Small intestine (tissue), 7 donors: ENCODE results near the gene LAMC3. TPM values are rescaled to one million over a fixed set of nuclear protein-coding genes. Genes with fewer than 3 reads are reported as not detected.
A peak's percentile ranks its signal among the peaks of the same experiment; 100 is the strongest.
"Not testable (repeated sequence)": the region's sequence is repeated elsewhere in the genome, so short reads cannot be mapped to it uniquely, and the experiment has no call there.

Experiments used
- DNase-seq, 2 donors: peaks; one replicate each; pipeline versions ENCODE4 v3.0.0 to v3.0.0-alpha.2; 2013
- FAIRE-seq: peaks from 2 replicates; lab custom pipeline; 2012; peaks lifted over from hg19 to GRCh38; lab: Jason Lieb, UNC
- H3K27ac ChIP-seq, 3 donors: one replicate each; pipeline ENCODE4 v1.5.1; 2013; ENCODE audit warnings: low read length in 2 of 3, mild to moderate bottlenecking in 2 of 3, control low read depth in 1 of 3, inconsistent platforms in 1 of 3, low read depth in 1 of 3, moderate library complexity in 1 of 3
- H3K27me3 ChIP-seq, 3 donors: one replicate each; pipeline ENCODE4 v1.6.1; 2013; ENCODE audit warnings: low read length in 3 of 3, inconsistent platforms in 1 of 3; ENCODE audit not compliant: control insufficient read depth in 3 of 3, insufficient read depth in 3 of 3
- H3K36me3 ChIP-seq, 3 donors: one replicate each; pipeline ENCODE4 v1.6.1; 2013; ENCODE audit warnings: low read length in 3 of 3, inconsistent platforms in 1 of 3, low read depth in 1 of 3, mild to moderate bottlenecking in 1 of 3, moderate library complexity in 1 of 3; ENCODE audit not compliant: control insufficient read depth in 3 of 3, insufficient read depth in 2 of 3
- H3K4me1 ChIP-seq, 3 donors: one replicate each; pipeline ENCODE4 v1.6.1; 2013; ENCODE audit warnings: low read length in 2 of 3, inconsistent platforms in 1 of 3, low read depth in 1 of 3, mild to moderate bottlenecking in 1 of 3, moderate library complexity in 1 of 3; ENCODE audit not compliant: control insufficient read depth in 3 of 3, insufficient read depth in 2 of 3
- H3K4me3 ChIP-seq, 3 donors: one replicate each; pipeline ENCODE4 v1.5.1; 2013; ENCODE audit warnings: low read length in 3 of 3, control low read depth in 1 of 3, inconsistent platforms in 1 of 3, low read depth in 1 of 3, mild to moderate bottlenecking in 1 of 3, moderate library complexity in 1 of 3
- H3K9me3 ChIP-seq, 2 donors: one replicate each; pipeline ENCODE4 v1.6.1; 2013; ENCODE audit warnings: low read depth in 1 of 2, low read length in 1 of 2; ENCODE audit not compliant: control insufficient read depth in 2 of 2, insufficient read depth in 1 of 2
- WGBS, 3 donors: extraction: QIAGEN DNeasy Blood & Tissue Kit; methylation state at CpG; one replicate each; pipeline ENCODE4 v1.1.7; 2013; 5-methylcytosine and 5-hydroxymethylcytosine counted together
- polyA plus RNA-seq, 4 donors: library from polyadenylated mRNA; stranded (reverse) in 3 of 4; unstranded in 1 of 4; fragments of 200-250 nt in 3 of 4; fragments of 120-200 nt in 1 of 4; gene quantifications; one replicate each; pipeline versions ENCODE4 v1.2.1 to v1.2.3, GENCODE V29; 2013
- donor health status: healthy with polysubstance abuse.
- donor health status: control.
- donor health status: control.
- donor health status: Bipolar disorder and iron deficiency.
- donor health status: healthy.

Gene LAMC3
- polyA plus RNA-seq, 4 donors = 0.25 to 0.44 TPM; not detected in 2

DNA sequence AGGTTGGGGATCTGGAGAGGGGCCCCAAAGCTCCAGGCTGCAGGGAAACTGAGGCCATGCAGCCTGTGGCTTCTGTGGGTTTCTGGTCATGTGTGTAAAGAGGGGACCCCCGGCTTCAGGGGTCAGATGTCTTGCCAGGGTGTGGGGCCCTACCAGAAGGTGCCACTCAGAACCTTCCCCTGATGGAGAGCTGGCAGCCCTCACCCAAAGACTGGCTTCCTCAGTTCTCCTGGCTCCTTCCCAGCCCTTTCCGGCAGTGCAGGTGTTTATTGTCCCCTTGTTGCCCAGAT lies 11.6 kb upstream of the LAMC3 start:
- no peak overlapping the region for H3K27ac ChIP-seq
- 27 to 57% (median 42%) methylated on average over 2 of the region's 2 CpGs for WGBS, 3 donors
- H3K27me3 ChIP-seq = peaks cover 0 to 24% (median 2%) of the 10 kb centered on the region in 3 donors
- no peaks in the 10 kb centered on the region for H3K9me3 ChIP-seq
- DNase-seq (no peak), FAIRE-seq (no peak)
- no peak overlapping the region for H3K4me3 ChIP-seq
- no peaks in the 10 kb centered on the region for H3K4me1 ChIP-seq
- H3K36me3 ChIP-seq = no peaks in the 10 kb centered on the region

DNA sequence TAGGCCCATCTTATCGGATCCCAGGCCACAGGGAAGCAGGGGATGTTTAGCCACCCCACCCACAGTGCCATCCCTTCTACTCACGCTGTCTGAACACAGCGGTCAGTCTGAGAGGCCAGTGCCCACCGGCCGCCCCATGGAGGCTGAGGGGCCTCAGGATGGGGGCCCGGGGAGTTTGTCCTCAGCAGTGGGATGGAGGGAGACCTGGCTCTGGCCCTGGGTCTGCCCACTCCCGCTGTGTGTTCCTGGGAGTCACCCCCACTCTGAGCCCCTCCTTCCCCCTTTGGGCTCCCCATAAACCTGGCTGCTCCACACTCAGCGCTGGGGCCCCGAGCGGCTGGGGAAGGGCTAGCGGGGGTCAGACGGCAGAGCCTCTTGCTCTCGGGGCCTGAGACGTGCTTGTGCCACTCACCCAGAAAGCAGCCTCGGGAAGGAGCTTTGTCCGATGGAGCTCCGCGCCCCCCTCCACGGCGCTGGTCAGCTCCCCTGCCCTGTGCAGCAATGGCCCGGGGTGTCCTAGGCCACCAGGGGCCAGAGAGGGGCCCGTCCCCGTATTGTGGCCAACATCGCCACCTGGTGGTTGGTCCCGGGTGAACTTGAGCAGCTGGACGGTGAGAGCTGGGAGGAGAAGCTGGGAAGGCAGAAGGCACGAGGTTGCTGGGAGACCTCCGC lies 10.9 kb upstream of the LAMC3 start:
- H3K36me3 ChIP-seq = no peaks in the 10 kb centered on the region
- H3K9me3 ChIP-seq = no peaks in the 10 kb centered on the region
- 35 to 39% (median 38%) methylated on average over 26 to 28 of the region's 28 CpGs for WGBS, 3 donors
- H3K4me3 ChIP-seq = no peak overlapping the region
- no peak overlapping the region for H3K27ac ChIP-seq
- DNase-seq (peak; percentile 49 to 61), FAIRE-seq (no peak)
- peaks cover 0 to 24% (median 2%) of the 10 kb centered on the region in 3 donors for H3K27me3 ChIP-seq
- no peaks in the 10 kb centered on the region for H3K4me1 ChIP-seq

DNA sequence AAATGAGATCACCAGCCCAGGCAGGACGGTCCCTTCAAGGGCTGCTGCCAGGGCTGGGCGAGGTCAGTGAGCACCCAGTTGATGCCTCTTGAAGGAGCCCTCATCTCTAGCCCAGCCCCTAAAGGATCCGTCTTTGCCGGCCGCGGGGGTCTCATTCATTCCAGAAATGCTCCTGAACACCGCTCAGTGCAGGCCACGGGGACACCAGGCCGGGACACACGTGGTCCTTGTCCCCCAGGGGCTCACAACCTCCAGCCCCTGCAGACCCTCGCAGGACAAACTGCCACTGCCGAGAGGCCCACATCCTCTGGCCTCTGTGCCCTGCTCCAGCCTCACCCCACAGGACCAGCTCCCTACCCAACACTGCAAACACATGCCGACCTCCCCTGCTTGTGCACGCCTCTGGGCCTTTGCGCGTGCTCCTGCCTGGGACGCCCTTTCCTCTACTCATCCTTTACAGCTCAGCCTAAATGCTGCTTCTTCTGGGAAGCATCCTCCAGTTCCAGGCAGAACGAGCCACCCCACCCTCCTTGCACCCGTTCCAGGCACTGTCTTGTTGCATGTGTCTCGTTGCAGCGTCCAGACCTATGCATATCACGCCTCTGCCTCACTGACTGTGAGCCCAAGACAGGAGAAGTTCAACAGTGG lies 10.3 kb upstream of the LAMC3 start:
- no peak for DNase-seq
- 50 to 63% (median 57%) methylated on average over 18 to 22 of the region's 22 CpGs for whole genome bisulfite sequencing, 3 donors
- FAIRE-seq = no peak
- H3K4me3 ChIP-seq = no peak overlapping the region
- no peaks in the 10 kb centered on the region for H3K4me1 ChIP-seq
- no peaks in the 10 kb centered on the region for H3K36me3 ChIP-seq
- H3K27ac ChIP-seq = no peak overlapping the region
- H3K27me3 ChIP-seq = peaks cover 0 to 24% (median 2%) of the 10 kb centered on the region in 3 donors
- no peaks in the 10 kb centered on the region for H3K9me3 ChIP-seq

- Histone ChIP-seq H3K27me3 (peaks cover 0 to 24% (median 2%) of the 10 kb centered on the region in 3 donors), H3K9me3 (peaks cover 0 to 4% of the 10 kb centered on the region in 2 donors), H3K36me3 (no peaks in the 10 kb centered on the region), H3K27ac (no peak overlapping the region), H3K4me1 (no peaks in the 10 kb centered on the region), H3K4me3 (no peak overlapping the region)
- DNase-seq = no peak
- FAIRE-seq = no peak
- 53 to 72% (median 64%) methylated on average over 3 of the region's 3 CpGs for WGBS, 3 donors
Observed at GRCh38 chr9:130999245-130999623, 9.7 kb upstream of the LAMC3 start.

DNA sequence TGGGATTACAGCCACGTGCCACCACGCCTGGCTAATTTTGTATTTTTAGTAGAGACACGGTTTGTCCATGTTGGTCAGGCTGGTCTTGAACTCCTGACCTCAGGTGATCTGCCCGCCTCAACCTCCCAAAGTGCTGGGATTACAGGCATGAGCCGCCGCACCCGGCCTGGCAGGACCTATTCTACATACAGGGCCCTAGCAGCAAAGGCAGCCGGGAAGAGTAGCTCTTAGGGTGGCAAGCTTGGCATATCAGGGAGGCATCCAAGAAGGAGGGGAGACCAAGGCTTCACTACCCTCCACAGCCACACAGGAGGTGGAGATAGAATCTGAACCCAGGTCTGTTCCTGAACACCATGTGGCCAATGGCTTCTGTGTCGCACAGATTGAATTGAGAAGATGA lies 8.4 kb upstream of the LAMC3 start:
- FAIRE-seq, H3K27ac ChIP-seq, DNase-seq, H3K9me3 ChIP-seq, H3K4me1 ChIP-seq, H3K4me3 ChIP-seq, H3K36me3 ChIP-seq: not testable (repeated sequence)
- WGBS, 3 donors = 78 to 87% (median 81%) methylated on average over 9 of the region's 9 CpGs
- H3K27me3 ChIP-seq = peaks cover 0 to 20% (median 2%) of the 10 kb centered on the region in 3 donors

GRCh38 chr9:131001021-131001420 lies 8.0 kb upstream of the LAMC3 start:
- H3K36me3 ChIP-seq = no peaks in the 10 kb centered on the region
- 23 to 57% (median 34%) methylated on average over 3 of the region's 3 CpGs for WGBS, 3 donors
- H3K9me3 ChIP-seq = peaks cover 0 to 10% of the 10 kb centered on the region in 2 donors
- no peak overlapping the region for H3K4me3 ChIP-seq
- peaks cover 0 to 20% (median 2%) of the 10 kb centered on the region in 3 donors for H3K27me3 ChIP-seq
- H3K27ac ChIP-seq = no peak overlapping the region
- no peak for FAIRE-seq
- DNase-seq = no peak
- H3K4me1 ChIP-seq = no peaks in the 10 kb centered on the region

DNA sequence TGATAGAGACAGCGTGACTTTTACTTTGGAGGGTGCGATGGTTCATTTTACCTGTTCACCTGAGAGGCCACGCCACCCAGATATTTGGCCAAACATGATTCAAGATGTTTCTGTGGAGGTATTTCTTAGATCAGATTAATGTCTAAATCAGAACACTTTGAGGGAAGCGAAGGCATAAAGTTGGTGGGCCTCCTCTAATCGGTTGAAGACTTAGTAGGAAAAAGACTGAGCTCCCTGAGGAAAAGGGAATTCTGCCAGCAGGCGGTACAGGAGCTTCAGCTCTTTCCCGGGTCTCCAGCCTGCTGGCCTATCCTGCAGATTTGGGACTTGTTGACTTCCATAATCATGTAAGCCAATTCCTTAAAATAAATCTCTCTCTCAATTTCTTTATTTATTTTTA lies 7.0 kb upstream of the LAMC3 start:
- peaks cover 0 to 10% of the 10 kb centered on the region in 2 donors for H3K9me3 ChIP-seq
- H3K4me1 ChIP-seq = no peaks in the 10 kb centered on the region
- WGBS, 3 donors = 83 to 86% (median 84%) methylated on average over 7 of the region's 7 CpGs
- H3K4me3 ChIP-seq = no peak overlapping the region
- DNase-seq (no peak), FAIRE-seq (no peak)
- no peak overlapping the region for H3K27ac ChIP-seq
- H3K36me3 ChIP-seq = no peaks in the 10 kb centered on the region
- peaks cover 0 to 20% (median 2%) of the 10 kb centered on the region in 3 donors for H3K27me3 ChIP-seq

GRCh38 chr9:131006601-131007000 lies 2.4 kb upstream of the LAMC3 start:
- H3K4me1 ChIP-seq = no peaks in the 10 kb centered on the region
- H3K36me3 ChIP-seq = no peaks in the 10 kb centered on the region
- peaks cover 4 to 30% (median 12%) of the 10 kb centered on the region in 3 donors for H3K27me3 ChIP-seq
- peaks cover 0 to 10% of the 10 kb centered on the region in 2 donors for H3K9me3 ChIP-seq
- WGBS, 3 donors = 85 to 88% (median 86%) methylated on average over 4 of the region's 4 CpGs
- FAIRE-seq (no peak), DNase-seq (no peak)
- no peak overlapping the region for H3K4me3 ChIP-seq
- no peak overlapping the region for H3K27ac ChIP-seq
